H1 (cell line): ENCODE data around the gene CERS1. TPM values are rescaled to one million over a fixed set of nuclear protein-coding genes. Genes with fewer than 3 reads are reported as not detected.
A peak's percentile ranks its signal among the peaks of the same experiment; 100 is the strongest.

ENCODE experiments used
- CTCF ChIA-PET: fragments of 300-600 bp; sonication (Branson Sonifier 250); formaldehyde crosslinking; loops from one replicate; lab custom pipeline; 2021; ENCODE audit not compliant: partially characterized antibody; lab: Charles Lee
- POLR2A ChIA-PET: fragments of 300-600 bp; sonication (Branson Sonifier 250); formaldehyde crosslinking; loops from one replicate; lab custom pipeline; 2021; ENCODE audit warnings: inconsistent platforms; ENCODE audit not compliant: partially characterized antibody; lab: Charles Lee
- DNase-seq, 2 experiments: peaks; one replicate each; pipeline versions ENCODE4 v3.0.0 to v3.0.0-alpha.2; 2010 to 2022; ENCODE audit warnings: low spot score in 2 of 2, low read depth in 1 of 2, mixed read lengths in 1 of 2
- FAIRE-seq: peaks from 2 replicates; lab custom pipeline; 2011; peaks lifted over from hg19 to GRCh38; lab: Jason Lieb, UNC
- H2AFZ ChIP-seq: 2 replicates; pipeline ENCODE4 v1.8.1; 2012; ENCODE audit warnings: low read length, inconsistent platforms
- H2AK5ac ChIP-seq: 2 replicates; pipeline ENCODE4 v1.6.1; 2013; ENCODE audit warnings: low read depth, low read length
- H2BK120ac ChIP-seq: replicated peaks from 2 replicates; pipeline ENCODE3; 2013; ENCODE audit warnings: low read depth, low read length, inconsistent platforms
- H2BK12ac ChIP-seq: 2 replicates; pipeline ENCODE4 v1.6.1; 2013; ENCODE audit warnings: low read depth, low read length
- H2BK15ac ChIP-seq: 2 replicates; pipeline ENCODE4 v1.6.1; 2013; ENCODE audit warnings: low read length
- H2BK20ac ChIP-seq: 2 replicates; pipeline ENCODE4 v1.6.1; 2013; ENCODE audit warnings: low read length
- H2BK5ac ChIP-seq: 2 replicates; pipeline ENCODE4 v1.6.1; 2013; ENCODE audit warnings: low read depth, low read length
- H3K14ac ChIP-seq: 2 replicates; pipeline ENCODE4 v1.6.1; 2013; ENCODE audit warnings: inconsistent platforms; ENCODE audit not compliant: insufficient read length
- H3K18ac ChIP-seq: 2 replicates; pipeline ENCODE4 v1.6.1; 2013; ENCODE audit warnings: low read length; ENCODE audit errors: extremely low read depth
- H3K23ac ChIP-seq: 2 replicates; pipeline ENCODE4 v1.6.1; 2013; ENCODE audit warnings: inconsistent platforms; ENCODE audit not compliant: insufficient read length
- H3K23me2 ChIP-seq: 2 replicates; pipeline ENCODE4 v1.6.1; 2013; ENCODE audit warnings: low read depth, low read length
- H3K27ac ChIP-seq: 2 replicates; pipeline ENCODE4 v1.6.1; 2011; ENCODE audit warnings: low read depth, low read length, inconsistent platforms
- H3K27me3 ChIP-seq, 4 experiments: replicated peaks in 1 of 4; 1 replicate in 1 of 4; 2 replicates in 3 of 4; pipeline versions ENCODE4 v1.6.1 to v1.8.1; 2011 to 2013; ENCODE audit warnings: low read length in 3 of 4, mild to moderate bottlenecking in 3 of 4, inconsistent platforms in 2 of 4, mixed read lengths in 2 of 4, moderate library complexity in 1 of 4; ENCODE audit not compliant: control insufficient read depth in 3 of 4, insufficient read depth in 3 of 4; ENCODE audit errors: extremely low read depth in 1 of 4
- H3K36me3 ChIP-seq, 4 experiments: 2 replicates each; pipeline versions ENCODE4 v1.6.1 to v1.8.1; 2011 to 2013; ENCODE audit warnings: mild to moderate bottlenecking in 4 of 4, low read length in 3 of 4, moderate library complexity in 2 of 4, control low read depth in 1 of 4, inconsistent platforms in 1 of 4; ENCODE audit not compliant: insufficient read depth in 4 of 4, control insufficient read depth in 2 of 4
- H3K4ac ChIP-seq: replicated peaks from 2 replicates; pipeline ENCODE3; 2013; ENCODE audit warnings: low read length, low read depth, mixed read lengths, inconsistent platforms; ENCODE audit not compliant: insufficient read length
- H3K4me1 ChIP-seq, 4 experiments: replicated peaks in 1 of 4; 1 replicate in 1 of 4; 2 replicates in 3 of 4; pipeline versions ENCODE4 v1.6.1 to v1.8.1; 2011 to 2013; ENCODE audit warnings: low read length in 3 of 4, inconsistent platforms in 2 of 4, mixed read lengths in 1 of 4; ENCODE audit not compliant: insufficient read depth in 4 of 4, control insufficient read depth in 3 of 4
- H3K4me2 ChIP-seq, 2 experiments: 2 replicates each; pipeline versions ENCODE4 v1.6.1 to v1.8.1; 2011 to 2013; ENCODE audit warnings: low read depth in 2 of 2, low read length in 2 of 2, control low read depth in 1 of 2, inconsistent platforms in 1 of 2, mild to moderate bottlenecking in 1 of 2; ENCODE audit not compliant: insufficient read depth in 1 of 2
- H3K4me3 ChIP-seq, 4 experiments: fragments of 200-600, 300-600 bp in 1 of 4; sonication (generic), shearing (Covaris generic), sonication (Bioruptor Twin) in 1 of 4; 2 replicates each; pipeline versions ENCODE4 v1.5.1 to v1.8.1; 2011 to 2016; ENCODE audit warnings: low read length in 4 of 4, low read depth in 3 of 4, control low read depth in 2 of 4, inconsistent platforms in 2 of 4, mild to moderate bottlenecking in 2 of 4, mixed read lengths in 1 of 4, moderate library complexity in 1 of 4; ENCODE audit not compliant: insufficient read depth in 2 of 4; ENCODE audit errors: extremely low read depth in 1 of 4
- H3K56ac ChIP-seq: replicated peaks from 2 replicates; pipeline ENCODE3; 2013; ENCODE audit warnings: low read depth, mild to moderate bottlenecking, mixed read lengths, low read length, inconsistent platforms; ENCODE audit not compliant: insufficient read length
- H3K79me1 ChIP-seq: 2 replicates; pipeline ENCODE4 v1.6.1; 2013; ENCODE audit warnings: low read depth, low read length, control low read depth
- H3K79me2 ChIP-seq, 2 experiments: 2 replicates each; pipeline versions ENCODE4 v1.6.1 to v1.8.1; 2012 to 2013; ENCODE audit warnings: low read length in 2 of 2, mild to moderate bottlenecking in 2 of 2, inconsistent platforms in 1 of 2; ENCODE audit not compliant: insufficient read depth in 2 of 2, control insufficient read depth in 1 of 2
- H3K9ac ChIP-seq, 4 experiments: replicated peaks in 1 of 4; 1 replicate in 1 of 4; 2 replicates in 3 of 4; pipeline versions ENCODE4 v1.6.1 to v1.8.1; 2011 to 2013; ENCODE audit warnings: low read depth in 3 of 4, low read length in 3 of 4, control low read depth in 2 of 4, mild to moderate bottlenecking in 2 of 4, moderate library complexity in 2 of 4, inconsistent platforms in 1 of 4; ENCODE audit errors: extremely low read depth in 1 of 4
- H3K9me3 ChIP-seq, 2 experiments: 2 replicates each; pipeline versions ENCODE4 v1.6.1 to v1.8.1; 2012 to 2013; ENCODE audit warnings: mild to moderate bottlenecking in 2 of 2, moderate library complexity in 2 of 2, control low read depth in 1 of 2, inconsistent platforms in 1 of 2, low read depth in 1 of 2, low read length in 1 of 2, mixed read lengths in 1 of 2; ENCODE audit not compliant: insufficient read depth in 2 of 2
- H4K20me1 ChIP-seq, 2 experiments: replicated peaks in 1 of 2; 2 replicates each; pipeline versions ENCODE3 to v1.8.1; 2011 to 2013; ENCODE audit warnings: inconsistent platforms in 2 of 2, low read length in 2 of 2, mild to moderate bottlenecking in 1 of 2; ENCODE audit not compliant: insufficient read depth in 2 of 2, control insufficient read depth in 1 of 2
- H4K5ac ChIP-seq: 2 replicates; pipeline ENCODE4 v1.6.1; 2013; ENCODE audit warnings: low read length, low read depth, mixed read lengths, inconsistent platforms; ENCODE audit not compliant: insufficient read length
- H4K8ac ChIP-seq: 2 replicates; pipeline ENCODE4 v1.8.0; 2013; ENCODE audit warnings: mild to moderate bottlenecking, moderate library complexity, low read length, inconsistent platforms; ENCODE audit not compliant: insufficient read depth; ENCODE audit errors: extremely low read depth
- H4K91ac ChIP-seq: replicated peaks from 2 replicates; pipeline ENCODE3; 2013; ENCODE audit warnings: low read length, mixed read lengths, inconsistent platforms; ENCODE audit not compliant: insufficient read length
- ASH2L ChIP-seq: fragments of 200-600, 300-600 bp; sonication (generic); IDR thresholded peaks from one replicate; pipeline ENCODE4 v1.7.1; 2017; ENCODE audit warnings: low read length
- POLR2A ChIP-seq, 2 experiments: IDR thresholded peaks; 1 replicate in 1 of 2; 2 replicates in 1 of 2; pipeline ENCODE4 v1.6.1; 2011; ENCODE audit warnings: low read depth in 2 of 2, low read length in 2 of 2, mild to moderate bottlenecking in 2 of 2; ENCODE audit errors: control extremely low read depth in 1 of 2
- WGBS, 2 experiments: shearing (Covaris generic) in 1 of 2; methylation state at CpG; one replicate each; pipeline versions ENCODE4 v1.1.6 to v1.1.7; 2013 to 2015; ENCODE audit warnings: low lambda C conversion rate in 2 of 2, mixed read lengths in 2 of 2, inconsistent platforms in 1 of 2, low coverage in 1 of 2, missing lambda C conversion rate in 1 of 2; ENCODE audit not compliant: insufficient replicate concordance in 2 of 2, insufficient coverage in 1 of 2, insufficient read length in 1 of 2; ENCODE audit errors: extremely low coverage in 1 of 2, missing lambda C conversion rate in 1 of 2; 5-methylcytosine and 5-hydroxymethylcytosine counted together
- polyA plus RNA-seq, 7 experiments: library from polyadenylated mRNA; depleted of rRNA in 3 of 7; stranded (reverse) in 5 of 7; unstranded in 2 of 7; fragments of >200 nt in 5 of 7; fragments of 200-250 nt in 2 of 7; gene quantifications; 1 replicate in 5 of 7; 2 replicates in 1 of 7; 4 replicates in 1 of 7; pipeline versions ENCODE4 v1.2.1 to v1.2.3, GENCODE V29; 2011 to 2013; ENCODE audit warnings: missing spikeins in 2 of 7, mixed read lengths in 2 of 7
- total RNA-seq: library from RNA; stranded (reverse); fragmentation: NEBNext Ultra II Directional; extraction: Animal tissue kit (Norgen Biotek cat#: 25700); gene quantifications from 2 replicates; pipeline ENCODE4 v1.2.1, GENCODE V29; 2021

The CERS1 gene
- total and polyA plus RNA-seq, 2 of the 8 experiments (the other 6 are each of a cell fraction or from before 2014, with no cell fraction given): 18.6 to 51.0 TPM

DNA sequence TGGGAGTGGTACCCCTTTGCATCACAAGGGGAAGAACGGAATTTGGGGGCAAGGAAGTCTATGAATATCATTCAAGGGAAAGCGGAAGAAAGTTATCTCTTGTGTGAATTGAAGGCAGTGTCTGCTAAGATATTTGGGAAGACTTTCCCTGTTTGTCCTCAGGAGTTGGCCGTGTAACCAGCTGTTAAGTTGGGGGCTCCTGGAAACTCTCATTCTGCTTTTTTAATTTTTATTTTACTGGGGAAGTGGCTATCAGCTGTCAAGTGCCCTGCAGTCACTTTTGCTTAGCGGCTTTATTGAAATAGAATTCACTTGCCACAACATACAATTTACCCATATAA lies 61.3 kb downstream of the CERS1 start:
- Histone ChIP-seq H3K27me3 (peaks cover 0 to 3% (median 0%) of the 10 kb centered on the region in 4 experiments; a peak in 2 of 7 replicates), H3K23ac (no peak overlapping the region), H3K14ac (no peak overlapping the region), H4K20me1 (peaks cover 41 to 48% of the 10 kb centered on the region in 2 experiments), H3K9ac (no peak overlapping the region), H2AK5ac (no peak overlapping the region), H2BK15ac (no peak overlapping the region), H3K79me2 (peaks cover 34 to 71% of the 10 kb centered on the region in 2 experiments), H2BK5ac (no peak overlapping the region), H3K27ac (no peak overlapping the region), H3K56ac (no peak overlapping the region), H3K4me2 (peak overlapping the region; percentile 87 to 95), H3K9me3 (no peaks in the 10 kb centered on the region), H2BK20ac (no peak overlapping the region), H3K18ac (no peak overlapping the region), H3K79me1 (peaks cover 21% of the 10 kb centered on the region), H3K4ac (no peak overlapping the region), H4K91ac (no peak overlapping the region), H2BK12ac (no peak overlapping the region), H4K8ac (no peak overlapping the region), H3K36me3 (peaks cover 0 to 13% (median 7%) of the 10 kb centered on the region in 4 experiments; a peak in 4 of 8 replicates), H4K5ac (no peak overlapping the region), H3K4me3 (peak overlapping the region in 1 of 4 experiments; percentile 80; a peak in 2 of 8 replicates), H3K23me2 (peaks cover 11% of the 10 kb centered on the region), H2AFZ (no peak overlapping the region), H3K4me1 (peaks cover 6 to 18% (median 13%) of the 10 kb centered on the region in 4 experiments), H2BK120ac (no peak overlapping the region)
- TF ChIP-seq POLR2A (IDR thresholded peaks at IDR 0.05; ENCODE audit: control extremely low read depth in 1 of 2, low read depth in 2 of 2, low read length in 2 of 2) (peak in 1 of 2 experiments; percentile 31; a peak in 1 of 3 replicates), ASH2L (no peak)
- CTCF ChIA-PET: interaction anchor here (0.6 to 19.5 kb wide), 7 partner anchors 11 to 372 kb away, joined by 3 to 247 read pairs (median 4); no protein-coding TSS in a partner anchor
- POLR2A ChIA-PET: interaction anchor here (1.0 to 1.4 kb wide), 5 partner anchors 10 to 85 kb away, joined by 3 to 5 read pairs (median 3); partner anchors contain the start of genes COPE and DDX49
- no peak for DNase-seq
- 72% methylated on average over 4 of the region's 4 CpGs; no CpG with 5 or more reads in 1 of the 2 experiments for WGBS, 2 experiments
- FAIRE-seq: no peak
